IMR-90 (cell line): Measurements from ENCODE around the gene YY1AP1. TPM values are rescaled to one million over a fixed set of nuclear protein-coding genes. Genes with fewer than 3 reads are reported as not detected.

Experiments
- ATAC-seq: fragments of 200-7000 bp; cut with Tn5 transposase; 2 replicates; pipeline ENCODE4 v1.9.1; 2020; ENCODE audit warnings: low read depth, mild to moderate bottlenecking, moderate library complexity
- BruUV-seq: library from RNA; stranded (reverse); fragments of 400-500 nt; replicated peaks from 2 replicates; lab custom pipeline; 2021; lab: Mats Ljungman, UMichigan
- CTCF ChIA-PET: fragments of 300-600 bp; formaldehyde crosslinking; extraction: SDS; loops from one replicate; lab custom pipeline; 2021; ENCODE audit warnings: antibody characterized with exemption; lab: Yijun Ruan, JAX
- POLR2A ChIA-PET: fragments of 300-600 bp; sonication (Branson Sonifier 250); formaldehyde crosslinking; loops from one replicate; lab custom pipeline; 2022; ENCODE audit warnings: antibody characterized with exemption; ENCODE audit not compliant: unreplicated experiment; lab: Charles Lee
- DNase-seq: peaks from one replicate; pipeline ENCODE4 v3.0.0; 2013
- H2AFZ ChIP-seq: replicated peaks from 2 replicates; pipeline ENCODE3; 2013; ENCODE audit warnings: low read length, mild to moderate bottlenecking; ENCODE audit not compliant: poor library complexity
- H2AK5ac ChIP-seq: 2 replicates; pipeline ENCODE4 v1.6.1; 2013; ENCODE audit warnings: low read depth, low read length, inconsistent platforms
- H2AK9ac ChIP-seq: replicated peaks from 2 replicates; pipeline ENCODE3; 2013; ENCODE audit warnings: mild to moderate bottlenecking, low read depth, low read length, moderate library complexity; ENCODE audit not compliant: poor library complexity
- H2BK120ac ChIP-seq: 2 replicates; pipeline ENCODE4 v1.6.1; 2013; ENCODE audit warnings: low read depth, low read length, inconsistent platforms
- H2BK15ac ChIP-seq: 3 replicates; pipeline ENCODE4 v1.6.1; 2013; ENCODE audit warnings: low read depth, low read length, inconsistent platforms
- H2BK20ac ChIP-seq: 2 replicates; pipeline ENCODE4 v1.6.1; 2013; ENCODE audit warnings: low read depth, mild to moderate bottlenecking, inconsistent platforms, low read length, moderate library complexity
- H2BK5ac ChIP-seq: 2 replicates; pipeline ENCODE4 v1.6.1; 2013; ENCODE audit warnings: mild to moderate bottlenecking, low read depth, low read length, inconsistent platforms; ENCODE audit not compliant: poor library complexity, severe bottlenecking
- H3K14ac ChIP-seq: replicated peaks from 2 replicates; pipeline ENCODE4 v1.6.1; 2013; ENCODE audit warnings: low read depth, low read length, inconsistent platforms
- H3K18ac ChIP-seq: 2 replicates; pipeline ENCODE4 v1.6.1; 2013; ENCODE audit warnings: low read depth, low read length, control low read depth
- H3K23ac ChIP-seq: 2 replicates; pipeline ENCODE4 v1.6.1; 2013; ENCODE audit warnings: low read depth, low read length, inconsistent platforms
- H3K27ac ChIP-seq: 2 replicates; pipeline ENCODE4 v1.5.1; 2013; ENCODE audit warnings: mild to moderate bottlenecking, control low read depth, low read length; ENCODE audit not compliant: insufficient read depth
- H3K27me3 ChIP-seq: 2 replicates; pipeline ENCODE4 v1.6.1; 2013; ENCODE audit warnings: low read length; ENCODE audit not compliant: control insufficient read depth, insufficient read depth
- H3K36me3 ChIP-seq: 2 replicates; pipeline ENCODE4 v1.6.1; 2013; ENCODE audit warnings: low read length, mixed read lengths; ENCODE audit not compliant: control insufficient read depth, insufficient read depth
- H3K4ac ChIP-seq: 2 replicates; pipeline ENCODE4 v1.6.1; 2013; ENCODE audit warnings: low read depth, low read length, inconsistent platforms
- H3K4me1 ChIP-seq: 2 replicates; pipeline ENCODE4 v1.6.1; 2013; ENCODE audit warnings: low read length, mixed read lengths; ENCODE audit not compliant: control insufficient read depth, insufficient read depth
- H3K4me2 ChIP-seq: 2 replicates; pipeline ENCODE4 v1.6.1; 2013; ENCODE audit warnings: low read depth, mild to moderate bottlenecking, control low read depth, low read length, moderate library complexity
- H3K4me3 ChIP-seq: 2 replicates; pipeline ENCODE4 v1.5.1; 2013; ENCODE audit warnings: low read depth, mild to moderate bottlenecking, control low read depth, low read length, moderate library complexity; ENCODE audit not compliant: insufficient read depth
- H3K56ac ChIP-seq: 2 replicates; pipeline ENCODE4 v1.6.1; 2013; ENCODE audit warnings: low read length, inconsistent platforms; ENCODE audit not compliant: insufficient read depth; ENCODE audit errors: extremely low read depth
- H3K79me1 ChIP-seq, 2 experiments: 2 replicates each; pipeline ENCODE4 v1.6.1; 2013; ENCODE audit warnings: low read length in 2 of 2, inconsistent platforms in 1 of 2, low read depth in 1 of 2
- H3K9ac ChIP-seq: 2 replicates; pipeline ENCODE4 v1.6.1; 2013; ENCODE audit warnings: low read depth, low read length, control low read depth
- H3K9me1 ChIP-seq: 2 replicates; pipeline ENCODE4 v1.6.1; 2013; ENCODE audit warnings: low read length, inconsistent platforms; ENCODE audit not compliant: insufficient read depth
- H3K9me3 ChIP-seq: 2 replicates; pipeline ENCODE4 v1.6.1; 2013; ENCODE audit warnings: low read length; ENCODE audit not compliant: control insufficient read depth, insufficient read depth
- H4K20me1 ChIP-seq: 2 replicates; pipeline ENCODE4 v1.6.1; 2013; ENCODE audit warnings: low read length, inconsistent platforms; ENCODE audit not compliant: insufficient read depth
- H4K5ac ChIP-seq: 2 replicates; pipeline ENCODE4 v1.6.1; 2013; ENCODE audit warnings: mild to moderate bottlenecking, low read depth, low read length, control low read depth
- H4K8ac ChIP-seq, 2 experiments: 2 replicates each; pipeline ENCODE4 v1.6.1; 2013; ENCODE audit warnings: low read depth in 2 of 2, low read length in 2 of 2, control low read depth in 1 of 2, inconsistent platforms in 1 of 2
- H4K91ac ChIP-seq: 2 replicates; pipeline ENCODE4 v1.6.1; 2013; ENCODE audit warnings: low read depth, low read length, inconsistent platforms; ENCODE audit not compliant: insufficient read depth
- MAFK ChIP-seq: IDR thresholded peaks from 2 replicates; pipeline ENCODE4 v1.6.1; 2012; ENCODE audit warnings: low read depth, low read length, improper control_type of control experiment
- NFE2L2 ChIP-seq: fragments of 150-350 bp; IDR thresholded peaks from 2 replicates; pipeline ENCODE4 v1.6.1; 2016; ENCODE audit warnings: low read depth, mild to moderate bottlenecking, low read length
- RFX5 ChIP-seq: IDR thresholded peaks from 2 replicates; pipeline ENCODE4 v1.8.0; 2012; ENCODE audit warnings: low read depth, mild to moderate bottlenecking, low read length, moderate library complexity
- WGBS, 2 experiments: methylation state at CpG; one replicate each; pipeline versions ENCODE4 v1.1.5 to v1.1.7; 2013; ENCODE audit warnings: missing lambda C conversion rate in 2 of 2; ENCODE audit not compliant: insufficient read length in 1 of 2; ENCODE audit errors: extremely low coverage in 2 of 2; 5-methylcytosine and 5-hydroxymethylcytosine counted together
- dilution Hi-C: fragments of 300-500 bp; cut with HindIII; formaldehyde crosslinking; loops from one replicate; pipeline ENCODE4 v1.14.3; 2018; ENCODE audit warnings: low sequenced_read_pairs; ENCODE audit not compliant: unreplicated experiment
- in situ Hi-C: fragments of 300-500 bp; cut with MboI; formaldehyde crosslinking; loops from 3 replicates; pipeline ENCODE4 v1.14.3; 2019; ENCODE audit warnings: low sequenced_read_pairs, inconsistent platforms, mixed read lengths
- intact Hi-C: fragments of 100-400 bp; cut with micrococcal nuclease; formaldehyde crosslinking; loops from 2 replicates; pipeline ENCODE4 v1.10.0; 2022
- polyA plus RNA-seq, 3 experiments: library from polyadenylated mRNA; depleted of rRNA; stranded (reverse); fragments of >200 nt; gene quantifications; 2 replicates each; pipeline ENCODE4 v1.2.3, GENCODE V29; 2012; ENCODE audit warnings: low replicate concordance in 1 of 3
- total RNA-seq: library from RNA; depleted of rRNA; stranded (reverse); fragments of >200 nt; gene quantifications from 2 replicates; pipeline ENCODE4 v1.2.3, GENCODE V29; 2012
- TF ChIP-seq, protein P1 (sequence below): fragments of 150-350 bp; IDR thresholded peaks from 2 replicates; pipeline ENCODE4 v1.6.1; 2017; ENCODE audit warnings: mild to moderate bottlenecking, antibody characterized with exemption, low read length, low read depth

Gene YY1AP1
- total and polyA plus RNA-seq, 2 of the 4 experiments (the other 2 are of a cell fraction), result 31.5 to 52.6 TPM

- H2BK5ac ChIP-seq, result no peak overlapping the region
- H3K27me3 ChIP-seq, result no peaks in the 10 kb centered on the region
- ChIA-PET POLR2A (no interaction called here), CTCF (no interaction called here)
- H2AK9ac ChIP-seq, result no peak overlapping the region
- H3K27ac ChIP-seq, result no peak overlapping the region
- H3K4me3 ChIP-seq, result no peak overlapping the region
- H3K56ac ChIP-seq, result no peak overlapping the region
- H2BK120ac ChIP-seq, result no peak overlapping the region
- 0 out of 2 replicates have a peak, but pooled peaks cover 4% of the 10 kb centered on the region for H3K9me1 ChIP-seq
- WGBS, 2 experiments, result 33% methylated on average over 1 of the region's 4 CpGs; no CpG with 5 or more reads in 1 of the 2 experiments
- DNase-seq (no peak), ATAC-seq (no peak)
- H3K79me1 ChIP-seq, result peaks cover 0 to 19% of the 10 kb centered on the region in 2 experiments
- dilution Hi-C loops (no loop called here), in situ Hi-C loops (no loop called here), intact Hi-C loops (loop anchor here (5.0 kb wide), 2 partner anchors 38 to 323 kb away; partner anchors contain the start of gene RUSC1)
- no TSS peak for BruUV-seq
- no peak overlapping the region for H3K18ac ChIP-seq
- peaks cover 8% of the 10 kb centered on the region for H3K4me1 ChIP-seq
- no peak overlapping the region for H2AK5ac ChIP-seq
- no peaks in the 10 kb centered on the region for H4K20me1 ChIP-seq
- H4K5ac ChIP-seq, result peak overlapping the region; percentile 23; the same call in 1 of the 2 replicates
- peaks cover 2% of the 10 kb centered on the region for H3K36me3 ChIP-seq
- H2BK15ac ChIP-seq, result no peak overlapping the region
- H2AFZ ChIP-seq, result no peak overlapping the region
- peak overlapping the region in 1 of 2 experiments; percentile 58; a peak in 1 of 4 replicates for H4K8ac ChIP-seq
- no peak overlapping the region for H3K4ac ChIP-seq
- no peak for TF ChIP-seq NFE2L2
- no peak for TF ChIP-seq MAFK
- TF ChIP-seq RFX5, result no peak
- TF ChIP-seq, protein P1, sequence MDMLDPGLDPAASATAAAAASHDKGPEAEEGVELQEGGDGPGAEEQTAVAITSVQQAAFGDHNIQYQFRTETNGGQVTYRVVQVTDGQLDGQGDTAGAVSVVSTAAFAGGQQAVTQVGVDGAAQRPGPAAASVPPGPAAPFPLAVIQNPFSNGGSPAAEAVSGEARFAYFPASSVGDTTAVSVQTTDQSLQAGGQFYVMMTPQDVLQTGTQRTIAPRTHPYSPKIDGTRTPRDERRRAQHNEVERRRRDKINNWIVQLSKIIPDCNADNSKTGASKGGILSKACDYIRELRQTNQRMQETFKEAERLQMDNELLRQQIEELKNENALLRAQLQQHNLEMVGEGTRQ, result no peak
- H4K91ac ChIP-seq, result no peak overlapping the region
- no peak overlapping the region for H2BK20ac ChIP-seq
- no peak overlapping the region for H3K23ac ChIP-seq
- no peak overlapping the region for H3K14ac ChIP-seq
- H3K9ac ChIP-seq, result no peak overlapping the region
- no peak overlapping the region for H3K4me2 ChIP-seq
- peaks cover 13% of the 10 kb centered on the region for H3K9me3 ChIP-seq
These were observed 43.5 kb downstream of the YY1AP1 start for GRCh38 chr1:155645034-155645598.
